Omental fat pad (tissue), 4 donors: ENCODE measurements around the gene NFKBIZ. TPM values are rescaled to one million over a fixed set of nuclear protein-coding genes. Genes with fewer than 3 reads are reported as not detected.

Source experiments
- ATAC-seq: fragments of 150-250 bp; one replicate; pipeline ENCODE4 v1.9.1; 2016; ENCODE audit warnings: mild to moderate bottlenecking, moderate library complexity; ENCODE audit not compliant: low FRiP score
- DNase-seq: peaks from one replicate; pipeline ENCODE4 v3.0.0-alpha.2; 2019; ENCODE audit warnings: low spot score
- total RNA-seq, 4 donors: library from RNA; depleted of rRNA; stranded (reverse); fragments of >200 nt; gene quantifications; one replicate each; pipeline ENCODE4 v1.1.0, GENCODE V29; 2016
- TF ChIP-seq, protein P1 (sequence below), 3 donors: fragments of 450-650 bp; IDR thresholded peaks; one replicate each; pipeline ENCODE4 v1.5.1; 2016 to 2017; ENCODE audit warnings: antibody characterized with exemption in 3 of 3, mild to moderate bottlenecking in 3 of 3, moderate library complexity in 2 of 3

The NFKBIZ gene
- total RNA-seq, 4 donors from 2014 or later, result 78.2 to 296 (median 108) TPM

GRCh38 chr3:101824702-101825101 lies 24.6 kb upstream of the NFKBIZ start:
- DNase-seq, result no peak
- TF ChIP-seq, protein P1, sequence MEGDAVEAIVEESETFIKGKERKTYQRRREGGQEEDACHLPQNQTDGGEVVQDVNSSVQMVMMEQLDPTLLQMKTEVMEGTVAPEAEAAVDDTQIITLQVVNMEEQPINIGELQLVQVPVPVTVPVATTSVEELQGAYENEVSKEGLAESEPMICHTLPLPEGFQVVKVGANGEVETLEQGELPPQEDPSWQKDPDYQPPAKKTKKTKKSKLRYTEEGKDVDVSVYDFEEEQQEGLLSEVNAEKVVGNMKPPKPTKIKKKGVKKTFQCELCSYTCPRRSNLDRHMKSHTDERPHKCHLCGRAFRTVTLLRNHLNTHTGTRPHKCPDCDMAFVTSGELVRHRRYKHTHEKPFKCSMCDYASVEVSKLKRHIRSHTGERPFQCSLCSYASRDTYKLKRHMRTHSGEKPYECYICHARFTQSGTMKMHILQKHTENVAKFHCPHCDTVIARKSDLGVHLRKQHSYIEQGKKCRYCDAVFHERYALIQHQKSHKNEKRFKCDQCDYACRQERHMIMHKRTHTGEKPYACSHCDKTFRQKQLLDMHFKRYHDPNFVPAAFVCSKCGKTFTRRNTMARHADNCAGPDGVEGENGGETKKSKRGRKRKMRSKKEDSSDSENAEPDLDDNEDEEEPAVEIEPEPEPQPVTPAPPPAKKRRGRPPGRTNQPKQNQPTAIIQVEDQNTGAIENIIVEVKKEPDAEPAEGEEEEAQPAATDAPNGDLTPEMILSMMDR (IDR thresholded peaks at IDR 0.05), result no peak
- ATAC-seq, result no peak

- ATAC-seq (no peak), DNase-seq (no peak)
- TF ChIP-seq, protein P1 (IDR thresholded peaks at IDR 0.05), result no peak
Observed at GRCh38 chr3:101825904-101826445, 23.3 kb upstream of the NFKBIZ start.

DNA sequence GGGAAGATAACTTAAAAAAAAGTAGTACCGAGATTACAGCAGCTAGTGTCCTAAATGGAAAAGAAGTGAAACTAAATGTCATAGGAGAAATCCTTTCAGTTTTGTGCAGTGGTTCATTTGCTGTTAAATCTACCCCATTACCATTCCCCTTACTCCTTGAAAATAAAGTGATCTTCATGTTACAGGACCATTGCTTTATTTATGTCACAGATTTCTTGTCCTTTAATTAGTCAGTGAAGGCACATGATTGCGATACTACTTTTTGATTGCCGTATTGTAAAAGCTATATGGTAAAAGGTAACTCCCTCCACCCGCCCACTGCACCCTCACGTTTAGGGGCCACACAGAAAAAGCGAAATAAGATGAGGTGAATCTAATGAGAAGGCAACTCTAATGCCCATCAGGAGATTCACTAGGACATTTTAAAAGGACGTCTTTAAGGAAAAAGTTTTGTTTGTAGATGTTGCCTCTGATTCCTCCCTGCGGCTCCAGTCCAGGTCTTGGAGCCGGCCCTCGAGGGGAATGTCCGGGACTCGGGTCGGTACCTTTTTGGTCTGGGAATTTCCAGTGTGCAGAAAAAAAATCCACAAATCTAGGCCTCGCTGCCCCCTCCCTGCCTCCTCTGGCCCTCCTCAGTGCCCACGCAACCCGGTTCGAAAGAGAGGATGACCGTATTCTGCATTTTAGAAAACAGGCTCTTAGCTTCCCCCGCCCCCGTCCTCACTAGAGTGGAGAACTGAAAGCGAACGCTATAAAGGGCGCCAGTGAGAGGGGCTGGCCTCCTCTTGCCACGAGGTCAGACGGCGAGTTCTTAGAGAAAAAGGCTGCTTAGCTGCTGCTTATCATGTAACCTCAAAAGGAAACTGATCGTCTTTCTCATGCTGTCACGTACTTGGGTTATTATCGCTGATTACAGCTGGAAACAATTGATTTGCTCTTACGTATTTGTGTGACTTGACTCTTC lies 21.8 kb upstream of the NFKBIZ start:
- ATAC-seq, result peak; percentile 90
- TF ChIP-seq, protein P1 (IDR thresholded peaks at IDR 0.05), result no peak
- DNase-seq, result peak; percentile 78

DNA sequence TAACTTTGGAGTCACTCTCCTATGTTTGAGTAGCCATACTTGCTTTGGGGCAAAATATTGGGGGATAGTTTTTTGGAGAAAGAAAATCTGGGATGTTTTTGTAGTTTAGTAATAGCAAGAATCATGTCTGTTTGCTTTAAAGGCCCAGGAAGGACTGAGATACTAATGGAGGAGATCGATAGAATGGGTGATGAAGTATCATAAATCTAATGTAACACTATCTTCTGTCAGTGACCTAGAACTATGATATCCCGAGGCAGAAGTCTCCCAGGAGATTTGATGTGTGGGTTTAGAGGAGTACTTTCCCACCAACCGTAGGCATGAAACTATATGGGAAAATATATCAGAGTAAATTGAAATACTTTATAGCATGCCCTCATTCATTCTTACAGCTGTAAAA lies 21.0 kb upstream of the NFKBIZ start:
- no peak for ATAC-seq
- TF ChIP-seq, protein P1 (IDR thresholded peaks at IDR 0.05), result no peak
- DNase-seq, result no peak

GRCh38 chr3:101828691-101829436 lies 20.4 kb upstream of the NFKBIZ start:
- TF ChIP-seq, protein P1 (IDR thresholded peaks at IDR 0.05), result no peak
- DNase-seq (peak; percentile 38), ATAC-seq (peak; percentile 67)

- ATAC-seq (no peak), DNase-seq (no peak)
- TF ChIP-seq, protein P1 (IDR thresholded peaks at IDR 0.05), result no peak
Observed at GRCh38 chr3:101829437-101829830, 19.9 kb upstream of the NFKBIZ start.
